H1 (cell line): ENCODE results near the gene TGM3. TPM values are rescaled to one million over a fixed set of nuclear protein-coding genes. Genes with fewer than 3 reads are reported as not detected.

Experiments
- CTCF ChIA-PET: fragments of 300-600 bp; sonication (Branson Sonifier 250); formaldehyde crosslinking; loops from one replicate; lab custom pipeline; 2021; ENCODE audit not compliant: partially characterized antibody; lab: Charles Lee
- POLR2A ChIA-PET: fragments of 300-600 bp; sonication (Branson Sonifier 250); formaldehyde crosslinking; loops from one replicate; lab custom pipeline; 2021; ENCODE audit warnings: inconsistent platforms; ENCODE audit not compliant: partially characterized antibody; lab: Charles Lee
- DNase-seq, 2 experiments: peaks; one replicate each; pipeline versions ENCODE4 v3.0.0 to v3.0.0-alpha.2; 2010 to 2022; ENCODE audit warnings: low spot score in 2 of 2, low read depth in 1 of 2, mixed read lengths in 1 of 2
- FAIRE-seq: peaks from 2 replicates; lab custom pipeline; 2011; peaks lifted over from hg19 to GRCh38; lab: Jason Lieb, UNC
- H2AFZ ChIP-seq: 2 replicates; pipeline ENCODE4 v1.8.1; 2012; ENCODE audit warnings: low read length, inconsistent platforms
- H2AK5ac ChIP-seq: 2 replicates; pipeline ENCODE4 v1.6.1; 2013; ENCODE audit warnings: low read depth, low read length
- H2BK120ac ChIP-seq: replicated peaks from 2 replicates; pipeline ENCODE3; 2013; ENCODE audit warnings: low read depth, low read length, inconsistent platforms
- H2BK12ac ChIP-seq: 2 replicates; pipeline ENCODE4 v1.6.1; 2013; ENCODE audit warnings: low read depth, low read length
- H2BK15ac ChIP-seq: 2 replicates; pipeline ENCODE4 v1.6.1; 2013; ENCODE audit warnings: low read length
- H2BK20ac ChIP-seq: 2 replicates; pipeline ENCODE4 v1.6.1; 2013; ENCODE audit warnings: low read length
- H2BK5ac ChIP-seq: 2 replicates; pipeline ENCODE4 v1.6.1; 2013; ENCODE audit warnings: low read depth, low read length
- H3K14ac ChIP-seq: 2 replicates; pipeline ENCODE4 v1.6.1; 2013; ENCODE audit warnings: inconsistent platforms; ENCODE audit not compliant: insufficient read length
- H3K18ac ChIP-seq: 2 replicates; pipeline ENCODE4 v1.6.1; 2013; ENCODE audit warnings: low read length; ENCODE audit errors: extremely low read depth
- H3K23ac ChIP-seq: 2 replicates; pipeline ENCODE4 v1.6.1; 2013; ENCODE audit warnings: inconsistent platforms; ENCODE audit not compliant: insufficient read length
- H3K23me2 ChIP-seq: 2 replicates; pipeline ENCODE4 v1.6.1; 2013; ENCODE audit warnings: low read depth, low read length
- H3K27ac ChIP-seq: 2 replicates; pipeline ENCODE4 v1.6.1; 2011; ENCODE audit warnings: low read depth, low read length, inconsistent platforms
- H3K27me3 ChIP-seq, 4 experiments: replicated peaks in 1 of 4; 1 replicate in 1 of 4; 2 replicates in 3 of 4; pipeline versions ENCODE4 v1.6.1 to v1.8.1; 2011 to 2013; ENCODE audit warnings: low read length in 3 of 4, mild to moderate bottlenecking in 3 of 4, inconsistent platforms in 2 of 4, mixed read lengths in 2 of 4, moderate library complexity in 1 of 4; ENCODE audit not compliant: control insufficient read depth in 3 of 4, insufficient read depth in 3 of 4; ENCODE audit errors: extremely low read depth in 1 of 4
- H3K36me3 ChIP-seq, 4 experiments: 2 replicates each; pipeline versions ENCODE4 v1.6.1 to v1.8.1; 2011 to 2013; ENCODE audit warnings: mild to moderate bottlenecking in 4 of 4, low read length in 3 of 4, moderate library complexity in 2 of 4, control low read depth in 1 of 4, inconsistent platforms in 1 of 4; ENCODE audit not compliant: insufficient read depth in 4 of 4, control insufficient read depth in 2 of 4
- H3K4ac ChIP-seq: replicated peaks from 2 replicates; pipeline ENCODE3; 2013; ENCODE audit warnings: low read length, low read depth, mixed read lengths, inconsistent platforms; ENCODE audit not compliant: insufficient read length
- H3K4me1 ChIP-seq, 4 experiments: replicated peaks in 1 of 4; 1 replicate in 1 of 4; 2 replicates in 3 of 4; pipeline versions ENCODE4 v1.6.1 to v1.8.1; 2011 to 2013; ENCODE audit warnings: low read length in 3 of 4, inconsistent platforms in 2 of 4, mixed read lengths in 1 of 4; ENCODE audit not compliant: insufficient read depth in 4 of 4, control insufficient read depth in 3 of 4
- H3K4me2 ChIP-seq, 2 experiments: 2 replicates each; pipeline versions ENCODE4 v1.6.1 to v1.8.1; 2011 to 2013; ENCODE audit warnings: low read depth in 2 of 2, low read length in 2 of 2, control low read depth in 1 of 2, inconsistent platforms in 1 of 2, mild to moderate bottlenecking in 1 of 2; ENCODE audit not compliant: insufficient read depth in 1 of 2
- H3K4me3 ChIP-seq, 4 experiments: fragments of 200-600, 300-600 bp in 1 of 4; sonication (generic), shearing (Covaris generic), sonication (Bioruptor Twin) in 1 of 4; 2 replicates each; pipeline versions ENCODE4 v1.5.1 to v1.8.1; 2011 to 2016; ENCODE audit warnings: low read length in 4 of 4, low read depth in 3 of 4, control low read depth in 2 of 4, inconsistent platforms in 2 of 4, mild to moderate bottlenecking in 2 of 4, mixed read lengths in 1 of 4, moderate library complexity in 1 of 4; ENCODE audit not compliant: insufficient read depth in 2 of 4; ENCODE audit errors: extremely low read depth in 1 of 4
- H3K56ac ChIP-seq: replicated peaks from 2 replicates; pipeline ENCODE3; 2013; ENCODE audit warnings: low read depth, mild to moderate bottlenecking, mixed read lengths, low read length, inconsistent platforms; ENCODE audit not compliant: insufficient read length
- H3K79me1 ChIP-seq: 2 replicates; pipeline ENCODE4 v1.6.1; 2013; ENCODE audit warnings: low read depth, low read length, control low read depth
- H3K79me2 ChIP-seq, 2 experiments: 2 replicates each; pipeline versions ENCODE4 v1.6.1 to v1.8.1; 2012 to 2013; ENCODE audit warnings: low read length in 2 of 2, mild to moderate bottlenecking in 2 of 2, inconsistent platforms in 1 of 2; ENCODE audit not compliant: insufficient read depth in 2 of 2, control insufficient read depth in 1 of 2
- H3K9ac ChIP-seq, 4 experiments: replicated peaks in 1 of 4; 1 replicate in 1 of 4; 2 replicates in 3 of 4; pipeline versions ENCODE4 v1.6.1 to v1.8.1; 2011 to 2013; ENCODE audit warnings: low read depth in 3 of 4, low read length in 3 of 4, control low read depth in 2 of 4, mild to moderate bottlenecking in 2 of 4, moderate library complexity in 2 of 4, inconsistent platforms in 1 of 4; ENCODE audit errors: extremely low read depth in 1 of 4
- H3K9me3 ChIP-seq, 2 experiments: 2 replicates each; pipeline versions ENCODE4 v1.6.1 to v1.8.1; 2012 to 2013; ENCODE audit warnings: mild to moderate bottlenecking in 2 of 2, moderate library complexity in 2 of 2, control low read depth in 1 of 2, inconsistent platforms in 1 of 2, low read depth in 1 of 2, low read length in 1 of 2, mixed read lengths in 1 of 2; ENCODE audit not compliant: insufficient read depth in 2 of 2
- H4K20me1 ChIP-seq, 2 experiments: replicated peaks in 1 of 2; 2 replicates each; pipeline versions ENCODE3 to v1.8.1; 2011 to 2013; ENCODE audit warnings: inconsistent platforms in 2 of 2, low read length in 2 of 2, mild to moderate bottlenecking in 1 of 2; ENCODE audit not compliant: insufficient read depth in 2 of 2, control insufficient read depth in 1 of 2
- H4K5ac ChIP-seq: 2 replicates; pipeline ENCODE4 v1.6.1; 2013; ENCODE audit warnings: low read length, low read depth, mixed read lengths, inconsistent platforms; ENCODE audit not compliant: insufficient read length
- H4K8ac ChIP-seq: 2 replicates; pipeline ENCODE4 v1.8.0; 2013; ENCODE audit warnings: mild to moderate bottlenecking, moderate library complexity, low read length, inconsistent platforms; ENCODE audit not compliant: insufficient read depth; ENCODE audit errors: extremely low read depth
- H4K91ac ChIP-seq: replicated peaks from 2 replicates; pipeline ENCODE3; 2013; ENCODE audit warnings: low read length, mixed read lengths, inconsistent platforms; ENCODE audit not compliant: insufficient read length
- BACH1 ChIP-seq: IDR thresholded peaks from 2 replicates; pipeline ENCODE4 v1.6.1; 2012; ENCODE audit warnings: low read length, improper control_type of control experiment
- CHD1 ChIP-seq: IDR thresholded peaks from 2 replicates; pipeline ENCODE4 v1.6.1; 2012; ENCODE audit warnings: low read depth, low read length, improper control_type of control experiment
- EP300 ChIP-seq, 2 experiments: IDR thresholded peaks; 1 replicate in 1 of 2; 2 replicates in 1 of 2; pipeline ENCODE4 v1.6.1; 2011 to 2012; ENCODE audit warnings: low read depth in 2 of 2, low read length in 2 of 2, mild to moderate bottlenecking in 2 of 2, borderline replicate concordance in 1 of 2, inconsistent platforms in 1 of 2, moderate library complexity in 1 of 2
- FOSL1 ChIP-seq: IDR thresholded peaks from 2 replicates; pipeline ENCODE4 v1.6.1; 2011; ENCODE audit warnings: mild to moderate bottlenecking, low read depth, low read length, moderate library complexity; ENCODE audit not compliant: insufficient read depth
- GTF2F1 ChIP-seq: IDR thresholded peaks from 2 replicates; pipeline ENCODE4 v1.6.1; 2012; ENCODE audit warnings: low read depth, low read length, improper control_type of control experiment, borderline replicate concordance
- MAFK ChIP-seq: IDR thresholded peaks from 2 replicates; pipeline ENCODE4 v1.6.1; 2012; ENCODE audit warnings: low read depth, mild to moderate bottlenecking, improper control_type of control experiment, low read length
- SIN3A ChIP-seq, 2 experiments: IDR thresholded peaks in 1 of 2; conservative IDR thresholded peaks in 1 of 2; 2 replicates each; pipeline ENCODE4 v1.6.1; 2011 to 2012; ENCODE audit warnings: low read length in 2 of 2, improper control_type of control experiment in 1 of 2, low read depth in 1 of 2, mild to moderate bottlenecking in 1 of 2
- SRF ChIP-seq: IDR thresholded peaks from 2 replicates; pipeline ENCODE4 v1.6.1; 2011; ENCODE audit warnings: mild to moderate bottlenecking, low read depth, low read length, moderate library complexity
- WGBS, 2 experiments: shearing (Covaris generic) in 1 of 2; methylation state at CpG; one replicate each; pipeline versions ENCODE4 v1.1.6 to v1.1.7; 2013 to 2015; ENCODE audit warnings: low lambda C conversion rate in 2 of 2, mixed read lengths in 2 of 2, inconsistent platforms in 1 of 2, low coverage in 1 of 2, missing lambda C conversion rate in 1 of 2; ENCODE audit not compliant: insufficient replicate concordance in 2 of 2, insufficient coverage in 1 of 2, insufficient read length in 1 of 2; ENCODE audit errors: extremely low coverage in 1 of 2, missing lambda C conversion rate in 1 of 2; 5-methylcytosine and 5-hydroxymethylcytosine counted together
- polyA plus RNA-seq, 7 experiments: library from polyadenylated mRNA; depleted of rRNA in 3 of 7; stranded (reverse) in 5 of 7; unstranded in 2 of 7; fragments of >200 nt in 5 of 7; fragments of 200-250 nt in 2 of 7; gene quantifications; 1 replicate in 5 of 7; 2 replicates in 1 of 7; 4 replicates in 1 of 7; pipeline versions ENCODE4 v1.2.1 to v1.2.3, GENCODE V29; 2011 to 2013; ENCODE audit warnings: missing spikeins in 2 of 7, mixed read lengths in 2 of 7
- total RNA-seq: library from RNA; stranded (reverse); fragmentation: NEBNext Ultra II Directional; extraction: Animal tissue kit (Norgen Biotek cat#: 25700); gene quantifications from 2 replicates; pipeline ENCODE4 v1.2.1, GENCODE V29; 2021
- TF ChIP-seq, protein P1 (sequence below): IDR thresholded peaks from 2 replicates; pipeline ENCODE4 v1.6.1; 2011; ENCODE audit warnings: low read length, improper control_type of control experiment

The TGM3 gene
- total and polyA plus RNA-seq, 2 of the 8 experiments (the other 6 are each of a cell fraction or from before 2014, with no cell fraction given): 0.12 TPM; not detected in 1

DNA sequence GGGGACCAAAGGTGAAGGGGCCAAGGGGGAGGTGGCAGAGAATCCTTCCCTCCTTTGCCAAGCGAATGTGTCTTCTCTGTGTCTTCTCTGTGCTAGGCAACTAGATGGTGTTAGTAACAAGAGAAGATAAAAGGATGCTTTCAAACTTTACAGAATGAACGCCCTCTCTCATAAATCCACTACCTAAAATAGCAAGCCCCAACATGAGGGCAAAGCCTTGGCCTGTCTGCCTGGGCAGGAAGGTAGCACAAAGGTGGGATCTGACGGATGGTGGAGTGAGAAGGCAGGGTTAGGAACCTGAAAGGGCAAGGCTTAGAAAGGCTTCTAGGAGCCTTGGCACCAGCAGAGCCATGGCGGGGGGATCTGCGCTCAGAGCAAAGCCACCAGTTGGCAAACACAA is 13.6 kb upstream of the TGM3 start:
- Histone ChIP-seq H3K79me1 (no peaks in the 10 kb centered on the region), H4K91ac (no peak overlapping the region), H4K5ac (no peak overlapping the region), H2AFZ (no peak overlapping the region), H3K9me3 (no peaks in the 10 kb centered on the region), H2BK15ac (no peak overlapping the region), H3K27me3 (no peaks in the 10 kb centered on the region), H2AK5ac (no peak overlapping the region), H2BK5ac (no peak overlapping the region), H2BK12ac (no peak overlapping the region), H3K4me3 (no peak overlapping the region), H3K56ac (no peak overlapping the region), H3K18ac (no peak overlapping the region), H3K4ac (no peak overlapping the region), H3K23me2 (no peaks in the 10 kb centered on the region), H3K4me1 (peaks cover 0 to 4% (median 0%) of the 10 kb centered on the region in 4 experiments; a peak in 1 of 7 replicates), H3K4me2 (no peak overlapping the region), H3K9ac (no peak overlapping the region), H3K14ac (no peak overlapping the region), H3K23ac (no peak overlapping the region), H3K27ac (no peak overlapping the region), H3K36me3 (no peaks in the 10 kb centered on the region), H2BK20ac (no peak overlapping the region), H2BK120ac (no peak overlapping the region), H4K8ac (no peak overlapping the region), H3K79me2 (no peaks in the 10 kb centered on the region), H4K20me1 (no peaks in the 10 kb centered on the region)
- DNase-seq (no peak), FAIRE-seq (no peak)
- ChIA-PET POLR2A (no interaction called here), CTCF (interaction anchor here (0.6 kb wide), 1 partner anchor 9 kb away, joined by 4 read pairs; no protein-coding TSS in a partner anchor)
- 91% methylated on average over 5 of the region's 5 CpGs; no CpG with 5 or more reads in 1 of the 2 experiments for WGBS, 2 experiments
- TF ChIP-seq GTF2F1 (no peak), CHD1 (no peak), BACH1 (no peak), EP300 (IDR thresholded peaks at IDR 0.05; ENCODE audit: borderline replicate concordance in 1 of 2, low read depth in 2 of 2, low read length in 2 of 2) (no peak), SIN3A (conservative IDR thresholded peaks at IDR 0.05 in 1 of 2, IDR thresholded peaks at IDR 0.05 in 1 of 2; ENCODE audit: low read depth in 1 of 2, low read length in 2 of 2) (no peak), SRF (no peak), MAFK (no peak), FOSL1 (no peak)
- TF ChIP-seq, protein P1, sequence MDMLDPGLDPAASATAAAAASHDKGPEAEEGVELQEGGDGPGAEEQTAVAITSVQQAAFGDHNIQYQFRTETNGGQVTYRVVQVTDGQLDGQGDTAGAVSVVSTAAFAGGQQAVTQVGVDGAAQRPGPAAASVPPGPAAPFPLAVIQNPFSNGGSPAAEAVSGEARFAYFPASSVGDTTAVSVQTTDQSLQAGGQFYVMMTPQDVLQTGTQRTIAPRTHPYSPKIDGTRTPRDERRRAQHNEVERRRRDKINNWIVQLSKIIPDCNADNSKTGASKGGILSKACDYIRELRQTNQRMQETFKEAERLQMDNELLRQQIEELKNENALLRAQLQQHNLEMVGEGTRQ: no peak
